Vagina (tissue), 2 donors: ENCODE results near the gene COL8A2. TPM values are rescaled to one million over a fixed set of nuclear protein-coding genes. Genes with fewer than 3 reads are reported as not detected.
A peak's percentile ranks its signal among the peaks of the same experiment; 100 is the strongest.

ENCODE experiments used
- DNase-seq, 2 donors: peaks; one replicate each; pipeline ENCODE4 v3.0.0-alpha.2; 2017; ENCODE audit errors: extremely low spot score in 2 of 2
- H3K27ac ChIP-seq: fragments of 200-600 bp; sonication (generic); one replicate; pipeline ENCODE4 v1.5.1; 2019
- H3K27me3 ChIP-seq: fragments of 200-600 bp; sonication (generic); one replicate; pipeline ENCODE4 v1.5.1; 2019
- H3K36me3 ChIP-seq, 2 donors: fragments of 200-600 bp; sonication (generic); one replicate each; pipeline ENCODE4 v1.5.1; 2017 to 2019
- H3K4me1 ChIP-seq: fragments of 200-600 bp; sonication (generic); one replicate; pipeline ENCODE4 v1.5.1; 2019
- H3K4me3 ChIP-seq, 2 donors: fragments of 200-600 bp; sonication (generic); 1 replicate in 1 of 2; 2 replicates in 1 of 2; pipeline ENCODE4 v1.5.1; 2016 to 2019
- H3K9me3 ChIP-seq: fragments of 200-600 bp; sonication (generic); one replicate; pipeline ENCODE4 v1.5.1; 2019
- POLR2A ChIP-seq, 2 donors: fragments of 450-650 bp; IDR thresholded peaks; one replicate each; pipeline ENCODE4 v1.6.1; 2017; ENCODE audit warnings: antibody characterized with exemption in 2 of 2, mild to moderate bottlenecking in 2 of 2, moderate library complexity in 2 of 2
- POLR2AphosphoS5 ChIP-seq, 2 donors: sonication (generic); formaldehyde crosslinking; IDR thresholded peaks; one replicate each; pipeline ENCODE4 v1.9.0; 2017; ENCODE audit warnings: antibody characterized with exemption in 2 of 2, mild to moderate bottlenecking in 2 of 2, low read depth in 1 of 2; ENCODE audit not compliant: insufficient read depth in 1 of 2
- intact Hi-C: fragments of 100-400 bp; cut with DNase I; formaldehyde crosslinking; loops from one replicate; pipeline ENCODE4 v1.15.1; 2023
- total RNA-seq: library from RNA; depleted of rRNA; stranded (reverse); fragments of >200 nt; gene quantifications from one replicate; pipeline ENCODE4 v1.2.3, GENCODE V29; 2016
- TF ChIP-seq, protein P1 (sequence below), 3 experiments: fragments of 450-650 bp in 2 of 3; fragments of 200-600 bp in 1 of 3; sonication (generic) in 1 of 3; IDR thresholded peaks; one replicate each; pipeline ENCODE4 v1.5.1; 2017 to 2019; ENCODE audit warnings: antibody characterized with exemption in 3 of 3, mild to moderate bottlenecking in 2 of 3, moderate library complexity in 2 of 3

COL8A2 gene
- total RNA-seq, 1 donor from 2014 or later: 6.4 TPM

DNA sequence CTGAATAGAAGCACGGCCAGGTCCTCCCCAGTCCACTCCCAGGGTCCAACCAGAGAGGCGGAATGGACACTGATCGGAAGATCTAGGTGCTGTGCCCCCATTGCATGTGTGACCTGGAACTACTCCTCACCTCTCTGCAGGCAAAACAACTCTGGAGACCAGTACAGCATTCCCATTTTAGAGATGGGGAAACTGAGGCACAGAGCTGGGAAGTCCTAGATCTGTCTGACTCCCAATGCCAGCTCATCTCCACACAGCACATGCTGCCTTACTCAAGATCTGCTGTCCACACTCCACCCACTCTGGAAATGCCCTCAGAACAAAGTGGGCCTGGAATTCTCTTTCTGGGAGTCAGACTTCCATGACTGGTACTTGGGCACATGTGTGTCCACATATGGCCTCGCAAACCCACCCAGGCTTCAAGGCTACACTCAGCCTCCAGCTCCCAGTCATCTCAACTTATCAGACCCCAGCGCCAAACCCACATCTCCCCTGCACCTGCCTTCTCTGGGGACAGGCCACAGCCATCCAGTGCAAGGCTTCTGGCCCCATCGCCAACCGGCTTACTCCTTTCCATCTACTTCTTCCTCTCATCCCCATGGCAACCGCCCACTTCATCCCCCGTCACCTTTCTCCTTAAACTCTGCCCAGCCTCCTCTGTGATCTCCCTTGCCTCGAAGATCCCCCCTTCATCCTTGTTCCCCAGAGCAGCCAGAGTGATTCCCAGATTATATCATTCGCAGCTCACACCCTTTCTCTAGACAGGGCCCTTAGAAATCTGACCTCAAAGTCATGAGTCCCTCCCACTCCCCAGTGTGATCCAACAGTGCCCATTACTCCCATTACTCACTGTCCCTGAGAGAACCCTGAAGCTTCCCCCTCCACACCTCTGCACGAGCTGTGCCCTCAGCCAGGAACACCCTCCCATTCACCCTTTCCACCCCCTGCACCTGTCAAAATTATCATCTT, 2.7 kb downstream of the COL8A2 start:
- Histone ChIP-seq H3K4me3 (no peak overlapping the region), H3K27ac (no peak overlapping the region), H3K4me1 (peaks cover 32% of the 10 kb centered on the region), H3K36me3 (no peaks in the 10 kb centered on the region), H3K27me3 (no peaks in the 10 kb centered on the region), H3K9me3 (no peaks in the 10 kb centered on the region)
- intact Hi-C loops: no loop called here
- TF ChIP-seq POLR2AphosphoS5 (IDR thresholded peaks at IDR 0.05; ENCODE audit: insufficient read depth in 1 of 2, low read depth in 1 of 2) (no peak), POLR2A (IDR thresholded peaks at IDR 0.05) (no peak)
- TF ChIP-seq, protein P1, sequence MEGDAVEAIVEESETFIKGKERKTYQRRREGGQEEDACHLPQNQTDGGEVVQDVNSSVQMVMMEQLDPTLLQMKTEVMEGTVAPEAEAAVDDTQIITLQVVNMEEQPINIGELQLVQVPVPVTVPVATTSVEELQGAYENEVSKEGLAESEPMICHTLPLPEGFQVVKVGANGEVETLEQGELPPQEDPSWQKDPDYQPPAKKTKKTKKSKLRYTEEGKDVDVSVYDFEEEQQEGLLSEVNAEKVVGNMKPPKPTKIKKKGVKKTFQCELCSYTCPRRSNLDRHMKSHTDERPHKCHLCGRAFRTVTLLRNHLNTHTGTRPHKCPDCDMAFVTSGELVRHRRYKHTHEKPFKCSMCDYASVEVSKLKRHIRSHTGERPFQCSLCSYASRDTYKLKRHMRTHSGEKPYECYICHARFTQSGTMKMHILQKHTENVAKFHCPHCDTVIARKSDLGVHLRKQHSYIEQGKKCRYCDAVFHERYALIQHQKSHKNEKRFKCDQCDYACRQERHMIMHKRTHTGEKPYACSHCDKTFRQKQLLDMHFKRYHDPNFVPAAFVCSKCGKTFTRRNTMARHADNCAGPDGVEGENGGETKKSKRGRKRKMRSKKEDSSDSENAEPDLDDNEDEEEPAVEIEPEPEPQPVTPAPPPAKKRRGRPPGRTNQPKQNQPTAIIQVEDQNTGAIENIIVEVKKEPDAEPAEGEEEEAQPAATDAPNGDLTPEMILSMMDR (IDR thresholded peaks at IDR 0.05): no peak
- no peak for DNase-seq

DNA sequence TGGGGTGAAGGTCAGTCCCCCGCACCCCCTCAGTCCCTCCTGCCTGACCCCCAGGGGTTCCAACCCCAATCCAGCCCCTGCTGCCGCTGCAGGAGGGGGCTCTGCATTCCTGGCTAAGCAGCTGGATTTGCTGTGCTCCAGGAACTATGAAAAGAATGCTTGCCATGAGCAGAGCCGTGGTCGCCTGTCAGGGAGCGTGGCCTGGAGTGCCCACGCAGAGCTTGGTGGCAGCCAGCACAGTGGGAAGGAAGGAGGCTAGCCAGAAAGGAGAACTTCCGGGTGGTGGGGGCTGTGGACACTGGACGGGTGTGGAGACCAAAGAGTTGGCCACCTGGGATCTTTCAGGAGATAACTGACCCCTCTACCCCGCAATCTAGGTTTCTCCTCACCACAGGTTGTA, 5.6 kb downstream of the COL8A2 start:
- peaks cover 32% of the 10 kb centered on the region for H3K4me1 ChIP-seq
- intact Hi-C loops: no loop called here
- no peak for DNase-seq

DNA sequence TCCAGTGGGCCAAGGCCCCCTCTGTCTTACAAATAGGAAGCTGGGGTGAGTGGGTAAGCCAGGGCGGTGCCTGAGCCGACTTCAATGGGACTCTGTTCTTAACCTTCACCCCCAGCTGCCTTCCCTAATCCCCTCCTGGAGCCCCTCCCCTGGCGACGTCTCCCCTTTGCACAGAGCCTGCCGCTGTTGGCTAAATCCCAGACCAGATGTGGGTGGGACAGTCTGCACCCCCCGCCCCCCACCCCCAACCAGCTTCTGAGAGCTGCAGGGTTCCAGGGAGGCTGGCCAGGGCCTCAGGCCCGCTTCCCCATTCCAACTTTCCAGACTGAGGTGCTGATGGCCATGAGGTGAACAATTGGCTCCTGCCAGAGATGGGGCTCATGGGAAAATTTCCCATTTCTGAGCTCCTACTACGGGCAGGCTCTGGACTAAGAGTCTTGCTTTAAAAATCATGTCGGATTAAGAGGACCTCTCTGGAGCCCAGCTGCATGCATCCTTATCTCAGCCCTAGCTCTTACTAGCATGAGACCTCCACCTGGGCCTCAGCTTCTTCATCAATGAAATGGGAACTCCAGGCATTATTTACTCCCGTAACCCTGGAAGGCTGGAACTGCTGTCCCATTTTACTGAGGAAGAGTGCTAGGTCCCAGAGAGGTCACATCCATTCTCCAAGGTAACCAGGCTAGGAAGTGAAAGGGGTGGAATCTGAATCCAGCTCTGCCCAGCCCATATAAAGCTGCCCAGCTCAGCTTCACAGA, 6.4 kb downstream of the COL8A2 start:
- H3K27me3 ChIP-seq: no peaks in the 10 kb centered on the region
- H3K9me3 ChIP-seq: no peaks in the 10 kb centered on the region
- intact Hi-C loops: no loop called here
- no peak for DNase-seq
- no peaks in the 10 kb centered on the region for H3K36me3 ChIP-seq
- peaks cover 24% of the 10 kb centered on the region for H3K4me1 ChIP-seq
- TF ChIP-seq POLR2AphosphoS5 (IDR thresholded peaks at IDR 0.05; ENCODE audit: insufficient read depth in 1 of 2, low read depth in 1 of 2) (no peak), POLR2A (IDR thresholded peaks at IDR 0.05) (no peak)
- TF ChIP-seq, protein P1 (IDR thresholded peaks at IDR 0.05): no peak
- no peak overlapping the region for H3K27ac ChIP-seq
- no peak overlapping the region for H3K4me3 ChIP-seq

More for the DNA sequence above, 5.6 kb downstream of the COL8A2 start:
- Histone ChIP-seq H3K27ac (no peak overlapping the region), H3K27me3 (no peaks in the 10 kb centered on the region), H3K36me3 (no peaks in the 10 kb centered on the region), H3K9me3 (no peaks in the 10 kb centered on the region), H3K4me3 (no peak overlapping the region)
- TF ChIP-seq POLR2AphosphoS5 (IDR thresholded peaks at IDR 0.05; ENCODE audit: insufficient read depth in 1 of 2, low read depth in 1 of 2): no peak
- TF ChIP-seq, protein P1 (IDR thresholded peaks at IDR 0.05): no peak
- TF ChIP-seq POLR2A (IDR thresholded peaks at IDR 0.05): no peak

DNA sequence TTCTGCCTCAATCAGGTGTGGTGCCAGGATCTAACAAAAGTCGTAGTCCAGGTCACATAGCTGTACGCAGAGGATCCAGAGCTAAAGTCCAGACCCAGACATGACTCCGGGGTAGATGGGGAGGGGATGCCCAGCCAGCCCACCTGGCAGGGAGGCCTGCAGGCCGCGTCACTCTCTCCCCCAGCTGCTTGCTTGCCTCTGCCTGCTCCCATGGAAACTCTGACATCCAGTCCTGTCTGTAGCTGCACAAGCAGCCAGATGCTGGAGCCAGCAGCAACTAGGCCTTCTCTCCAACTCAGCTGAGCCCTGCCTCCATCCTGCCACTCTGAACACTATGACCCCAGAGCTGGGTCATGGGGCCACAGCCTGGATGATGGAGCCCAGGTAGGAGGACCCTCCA, 8.1 kb downstream of the COL8A2 start:
- intact Hi-C loops: no loop called here
- H3K4me3 ChIP-seq: no peak overlapping the region
- no peaks in the 10 kb centered on the region for H3K36me3 ChIP-seq
- no peak for DNase-seq
- H3K27ac ChIP-seq: peak overlapping the region; percentile 68
- TF ChIP-seq, protein P1 (IDR thresholded peaks at IDR 0.05): no peak
- TF ChIP-seq POLR2A (IDR thresholded peaks at IDR 0.05) (no peak), POLR2AphosphoS5 (IDR thresholded peaks at IDR 0.05; ENCODE audit: insufficient read depth in 1 of 2, low read depth in 1 of 2) (no peak)
- H3K4me1 ChIP-seq: peaks cover 17% of the 10 kb centered on the region
- H3K9me3 ChIP-seq: no peaks in the 10 kb centered on the region
- no peaks in the 10 kb centered on the region for H3K27me3 ChIP-seq
